GM23338 (cell line): ENCODE measurements around the gene PGAP6. TPM values are rescaled to one million over a fixed set of nuclear protein-coding genes. Genes with fewer than 3 reads are reported as not detected.
"Not testable (repeated sequence)": the region's sequence is repeated elsewhere in the genome, so short reads cannot be mapped to it uniquely, and the experiment has no call there.

ENCODE experiments used
- ATAC-seq: fragments of 200-7000 bp; cut with Tn5 transposase; 3 replicates; pipeline ENCODE4 v1.9.1; 2020
- DNase-seq: peaks from one replicate; pipeline ENCODE4 v3.0.0-alpha.2; 2015; ENCODE audit warnings: low spot score
- H2AFZ ChIP-seq: fragments of 200-600 bp; sonication (generic); 2 replicates; pipeline ENCODE4 v1.8.0; 2016; ENCODE audit warnings: antibody characterized with exemption, mild to moderate bottlenecking, moderate library complexity
- H3F3A ChIP-seq: fragments of 200-600 bp; sonication (generic); replicated peaks from 2 replicates; pipeline ENCODE4 v1.8.0; 2017; ENCODE audit warnings: antibody characterized with exemption, mixed run types, low read depth
- H3K27ac ChIP-seq: fragments of 200-600 bp; sonication (generic); 2 replicates; pipeline ENCODE4 v1.6.1; 2016; ENCODE audit warnings: low read depth
- H3K27me3 ChIP-seq: fragments of 200-600 bp; sonication (generic); 2 replicates; pipeline ENCODE4 v1.8.0; 2016; ENCODE audit warnings: mild to moderate bottlenecking, mixed run types, moderate library complexity; ENCODE audit not compliant: insufficient read depth
- H3K36me3 ChIP-seq: fragments of 200-600 bp; sonication (generic); 2 replicates; pipeline ENCODE4 v1.8.0; 2016; ENCODE audit warnings: mild to moderate bottlenecking; ENCODE audit not compliant: insufficient read depth
- H3K4me1 ChIP-seq: fragments of 200-600 bp; sonication (generic); 2 replicates; pipeline ENCODE4 v1.8.0; 2016; ENCODE audit warnings: mild to moderate bottlenecking, moderate library complexity; ENCODE audit not compliant: insufficient read depth
- H3K4me2 ChIP-seq: fragments of 200-600 bp; sonication (generic); 2 replicates; pipeline ENCODE4 v1.7.1; 2017; ENCODE audit warnings: mixed run types
- H3K4me3 ChIP-seq: fragments of 200-600 bp; sonication (generic); 2 replicates; pipeline ENCODE4 v1.6.1; 2016; ENCODE audit warnings: mixed run types
- H3K79me2 ChIP-seq: fragments of 200-600 bp; sonication (generic); replicated peaks from 2 replicates; pipeline ENCODE4 v1.8.0; 2017; ENCODE audit warnings: mild to moderate bottlenecking; ENCODE audit not compliant: insufficient read depth
- H3K9me2 ChIP-seq: fragments of 200-600 bp; sonication (generic); 2 replicates; pipeline ENCODE4 v1.8.0; 2017; ENCODE audit not compliant: insufficient read depth
- H4K20me1 ChIP-seq: fragments of 200-600 bp; sonication (generic); replicated peaks from 2 replicates; pipeline ENCODE4 v1.8.0; 2017; ENCODE audit warnings: mild to moderate bottlenecking; ENCODE audit not compliant: insufficient read depth
- H3K27ac Mint-ChIP-seq: 2 replicates; pipeline ENCODE4 v1.8.0; 2020; ENCODE audit warnings: inconsistent platforms, mild to moderate bottlenecking, moderate library complexity, mixed read lengths
- H3K27me3 Mint-ChIP-seq: 3 replicates; pipeline ENCODE4 v1.8.0; 2022; ENCODE audit warnings: low read depth, mild to moderate bottlenecking, moderate library complexity, mixed read lengths, inconsistent platforms; ENCODE audit not compliant: insufficient read depth, poor library complexity
- H3K36me3 Mint-ChIP-seq: 3 replicates; pipeline ENCODE4 v1.8.0; 2021; ENCODE audit warnings: low read depth, mild to moderate bottlenecking, inconsistent platforms, moderate library complexity, mixed read lengths
- H3K4me1 Mint-ChIP-seq: 3 replicates; pipeline ENCODE4 v1.8.0; 2020; ENCODE audit warnings: mild to moderate bottlenecking, inconsistent platforms, mixed read lengths
- H3K4me3 Mint-ChIP-seq: 3 replicates; pipeline ENCODE4 v1.8.0; 2021; ENCODE audit warnings: moderate library complexity, mild to moderate bottlenecking, inconsistent platforms, mixed read lengths
- H3K9me3 Mint-ChIP-seq: 3 replicates; pipeline ENCODE4 v1.8.0; 2020; ENCODE audit warnings: moderate library complexity, mild to moderate bottlenecking, inconsistent platforms, mixed read lengths
- EZH2phosphoT487 ChIP-seq: fragments of 200-600 bp; sonication (generic); IDR thresholded peaks from one replicate; pipeline ENCODE4 v1.8.1; 2018; ENCODE audit warnings: antibody characterized with exemption; ENCODE audit not compliant: unreplicated experiment
- polyA plus RNA-seq: library from polyadenylated mRNA; unstranded; fragments of >200 nt; fragmentation: Nextera tagmentation; extraction: Ambion mirVana; gene quantifications from 2 replicates; pipeline ENCODE4 v1.2.1, GENCODE V29; 2016
- total RNA-seq: library from RNA; depleted of rRNA; stranded (reverse); fragments of >200 nt; shearing (Covaris generic); gene quantifications from 2 replicates; pipeline ENCODE4 v1.2.3, GENCODE V29; 2014
- TF ChIP-seq, protein P1 (sequence below): fragments of 250-450 bp; sonication (Bioruptor Pico); IDR thresholded peaks from 2 replicates; pipeline ENCODE4 v1.5.0; 2020; ENCODE audit warnings: mild to moderate bottlenecking, moderate library complexity
- TF ChIP-seq, protein P2 (sequence below): IDR thresholded peaks from one replicate; pipeline ENCODE4 v1.6.1; 2018; ENCODE audit warnings: antibody characterized with exemption; ENCODE audit not compliant: unreplicated experiment

Gene PGAP6
- total and polyA plus RNA-seq, 2 experiments from 2014 or later = 25.1 to 112 TPM

DNA sequence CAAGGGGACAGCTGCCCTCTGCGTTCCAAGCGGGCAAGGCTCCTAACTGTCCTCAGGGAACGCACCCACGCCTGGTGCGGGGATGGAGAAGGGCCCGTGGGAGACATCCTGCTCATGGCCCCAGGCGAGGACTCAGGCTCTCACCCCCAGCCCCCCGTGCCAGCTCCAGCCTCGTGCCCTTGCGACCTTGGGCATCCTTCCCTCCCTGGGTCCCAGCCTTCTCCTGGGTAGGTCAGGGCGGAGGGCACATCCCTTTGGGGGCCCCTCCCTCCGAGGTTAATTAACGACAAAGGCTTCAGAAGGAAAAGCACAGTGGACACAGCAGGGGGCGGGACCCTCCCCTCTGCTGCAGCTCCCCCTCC, 3.0 kb downstream of the PGAP6 start:
- peaks cover 19% of the 10 kb centered on the region for H3F3A ChIP-seq
- no peak overlapping the region for H3K27ac ChIP-seq
- ATAC-seq (no peak), DNase-seq (no peak)
- peak overlapping the region; percentile 90; the same call in 1 of the 2 replicates for H3K4me2 ChIP-seq
- H3K4me1 Mint-ChIP-seq = peaks cover 20% of the 10 kb centered on the region
- H3K36me3 ChIP-seq = peaks cover 3% of the 10 kb centered on the region; the same call in 1 of the 2 replicates
- peaks cover 10% of the 10 kb centered on the region; the same call in 2 of the 3 replicates for H3K36me3 Mint-ChIP-seq
- peaks cover 18% of the 10 kb centered on the region for H3K27me3 Mint-ChIP-seq
- H3K4me3 ChIP-seq = peak overlapping the region; percentile 95; the same call in 1 of the 2 replicates
- no peak for TF ChIP-seq EZH2phosphoT487
- TF ChIP-seq, protein P1, sequence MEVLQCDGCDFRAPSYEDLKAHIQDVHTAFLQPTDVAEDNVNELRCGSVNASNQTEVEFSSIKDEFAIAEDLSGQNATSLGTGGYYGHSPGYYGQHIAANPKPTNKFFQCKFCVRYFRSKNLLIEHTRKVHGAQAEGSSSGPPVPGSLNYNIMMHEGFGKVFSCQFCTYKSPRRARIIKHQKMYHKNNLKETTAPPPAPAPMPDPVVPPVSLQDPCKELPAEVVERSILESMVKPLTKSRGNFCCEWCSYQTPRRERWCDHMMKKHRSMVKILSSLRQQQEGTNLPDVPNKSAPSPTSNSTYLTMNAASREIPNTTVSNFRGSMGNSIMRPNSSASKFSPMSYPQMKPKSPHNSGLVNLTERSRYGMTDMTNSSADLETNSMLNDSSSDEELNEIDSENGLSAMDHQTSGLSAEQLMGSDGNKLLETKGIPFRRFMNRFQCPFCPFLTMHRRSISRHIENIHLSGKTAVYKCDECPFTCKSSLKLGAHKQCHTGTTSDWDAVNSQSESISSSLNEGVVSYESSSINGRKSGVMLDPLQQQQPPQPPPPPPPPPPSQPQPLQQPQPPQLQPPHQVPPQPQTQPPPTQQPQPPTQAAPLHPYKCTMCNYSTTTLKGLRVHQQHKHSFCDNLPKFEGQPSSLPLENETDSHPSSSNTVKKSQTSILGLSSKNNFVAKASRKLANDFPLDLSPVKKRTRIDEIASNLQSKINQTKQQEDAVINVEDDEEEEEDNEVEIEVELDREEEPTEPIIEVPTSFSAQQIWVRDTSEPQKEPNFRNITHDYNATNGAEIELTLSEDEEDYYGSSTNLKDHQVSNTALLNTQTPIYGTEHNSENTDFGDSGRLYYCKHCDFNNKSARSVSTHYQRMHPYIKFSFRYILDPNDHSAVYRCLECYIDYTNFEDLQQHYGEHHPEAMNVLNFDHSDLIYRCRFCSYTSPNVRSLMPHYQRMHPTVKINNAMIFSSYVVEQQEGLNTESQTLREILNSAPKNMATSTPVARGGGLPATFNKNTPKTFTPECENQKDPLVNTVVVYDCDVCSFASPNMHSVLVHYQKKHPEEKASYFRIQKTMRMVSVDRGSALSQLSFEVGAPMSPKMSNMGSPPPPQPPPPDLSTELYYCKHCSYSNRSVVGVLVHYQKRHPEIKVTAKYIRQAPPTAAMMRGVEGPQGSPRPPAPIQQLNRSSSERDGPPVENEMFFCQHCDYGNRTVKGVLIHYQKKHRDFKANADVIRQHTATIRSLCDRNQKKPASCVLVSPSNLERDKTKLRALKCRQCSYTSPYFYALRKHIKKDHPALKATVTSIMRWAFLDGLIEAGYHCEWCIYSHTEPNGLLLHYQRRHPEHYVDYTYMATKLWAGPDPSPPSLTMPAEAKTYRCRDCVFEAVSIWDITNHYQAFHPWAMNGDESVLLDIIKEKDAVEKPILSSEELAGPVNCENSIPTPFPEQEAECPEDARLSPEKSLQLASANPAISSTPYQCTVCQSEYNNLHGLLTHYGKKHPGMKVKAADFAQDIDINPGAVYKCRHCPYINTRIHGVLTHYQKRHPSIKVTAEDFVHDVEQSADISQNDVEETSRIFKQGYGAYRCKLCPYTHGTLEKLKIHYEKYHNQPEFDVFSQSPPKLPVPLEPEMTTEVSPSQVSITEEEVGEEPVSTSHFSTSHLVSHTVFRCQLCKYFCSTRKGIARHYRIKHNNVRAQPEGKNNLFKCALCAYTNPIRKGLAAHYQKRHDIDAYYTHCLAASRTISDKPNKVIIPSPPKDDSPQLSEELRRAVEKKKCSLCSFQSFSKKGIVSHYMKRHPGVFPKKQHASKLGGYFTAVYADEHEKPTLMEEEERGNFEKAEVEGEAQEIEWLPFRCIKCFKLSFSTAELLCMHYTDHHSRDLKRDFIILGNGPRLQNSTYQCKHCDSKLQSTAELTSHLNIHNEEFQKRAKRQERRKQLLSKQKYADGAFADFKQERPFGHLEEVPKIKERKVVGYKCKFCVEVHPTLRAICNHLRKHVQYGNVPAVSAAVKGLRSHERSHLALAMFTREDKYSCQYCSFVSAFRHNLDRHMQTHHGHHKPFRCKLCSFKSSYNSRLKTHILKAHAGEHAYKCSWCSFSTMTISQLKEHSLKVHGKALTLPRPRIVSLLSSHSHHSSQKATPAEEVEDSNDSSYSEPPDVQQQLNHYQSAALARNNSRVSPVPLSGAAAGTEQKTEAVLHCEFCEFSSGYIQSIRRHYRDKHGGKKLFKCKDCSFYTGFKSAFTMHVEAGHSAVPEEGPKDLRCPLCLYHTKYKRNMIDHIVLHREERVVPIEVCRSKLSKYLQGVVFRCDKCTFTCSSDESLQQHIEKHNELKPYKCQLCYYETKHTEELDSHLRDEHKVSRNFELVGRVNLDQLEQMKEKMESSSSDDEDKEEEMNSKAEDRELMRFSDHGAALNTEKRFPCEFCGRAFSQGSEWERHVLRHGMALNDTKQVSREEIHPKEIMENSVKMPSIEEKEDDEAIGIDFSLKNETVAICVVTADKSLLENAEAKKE (CRISPR knock-in tag) = no peak
- TF ChIP-seq, protein P2, sequence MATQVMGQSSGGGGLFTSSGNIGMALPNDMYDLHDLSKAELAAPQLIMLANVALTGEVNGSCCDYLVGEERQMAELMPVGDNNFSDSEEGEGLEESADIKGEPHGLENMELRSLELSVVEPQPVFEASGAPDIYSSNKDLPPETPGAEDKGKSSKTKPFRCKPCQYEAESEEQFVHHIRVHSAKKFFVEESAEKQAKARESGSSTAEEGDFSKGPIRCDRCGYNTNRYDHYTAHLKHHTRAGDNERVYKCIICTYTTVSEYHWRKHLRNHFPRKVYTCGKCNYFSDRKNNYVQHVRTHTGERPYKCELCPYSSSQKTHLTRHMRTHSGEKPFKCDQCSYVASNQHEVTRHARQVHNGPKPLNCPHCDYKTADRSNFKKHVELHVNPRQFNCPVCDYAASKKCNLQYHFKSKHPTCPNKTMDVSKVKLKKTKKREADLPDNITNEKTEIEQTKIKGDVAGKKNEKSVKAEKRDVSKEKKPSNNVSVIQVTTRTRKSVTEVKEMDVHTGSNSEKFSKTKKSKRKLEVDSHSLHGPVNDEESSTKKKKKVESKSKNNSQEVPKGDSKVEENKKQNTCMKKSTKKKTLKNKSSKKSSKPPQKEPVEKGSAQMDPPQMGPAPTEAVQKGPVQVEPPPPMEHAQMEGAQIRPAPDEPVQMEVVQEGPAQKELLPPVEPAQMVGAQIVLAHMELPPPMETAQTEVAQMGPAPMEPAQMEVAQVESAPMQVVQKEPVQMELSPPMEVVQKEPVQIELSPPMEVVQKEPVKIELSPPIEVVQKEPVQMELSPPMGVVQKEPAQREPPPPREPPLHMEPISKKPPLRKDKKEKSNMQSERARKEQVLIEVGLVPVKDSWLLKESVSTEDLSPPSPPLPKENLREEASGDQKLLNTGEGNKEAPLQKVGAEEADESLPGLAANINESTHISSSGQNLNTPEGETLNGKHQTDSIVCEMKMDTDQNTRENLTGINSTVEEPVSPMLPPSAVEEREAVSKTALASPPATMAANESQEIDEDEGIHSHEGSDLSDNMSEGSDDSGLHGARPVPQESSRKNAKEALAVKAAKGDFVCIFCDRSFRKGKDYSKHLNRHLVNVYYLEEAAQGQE = no peak
- H3K79me2 ChIP-seq = peaks cover 29% of the 10 kb centered on the region
- no peak overlapping the region for H3K27ac Mint-ChIP-seq
- H3K9me2 ChIP-seq = no peaks in the 10 kb centered on the region
- peaks cover 14% of the 10 kb centered on the region for H3K4me1 ChIP-seq
- no peaks in the 10 kb centered on the region; the same call in 2 of the 3 replicates for H3K9me3 Mint-ChIP-seq
- H4K20me1 ChIP-seq = peaks cover 5% of the 10 kb centered on the region
- no peak overlapping the region for H2AFZ ChIP-seq
- peak overlapping the region; percentile 45; the same call in 2 of the 3 replicates for H3K4me3 Mint-ChIP-seq
- no peaks in the 10 kb centered on the region for H3K27me3 ChIP-seq

- DNase-seq, H3K4me2 ChIP-seq, H3K4me3 Mint-ChIP-seq, H3K27ac ChIP-seq, ATAC-seq, H3K36me3 ChIP-seq, H4K20me1 ChIP-seq, H3K27ac Mint-ChIP-seq, H3K27me3 ChIP-seq, H3K9me2 ChIP-seq, H2AFZ ChIP-seq, H3K9me3 Mint-ChIP-seq: not testable (repeated sequence)
- peaks cover 14% of the 10 kb centered on the region for H3F3A ChIP-seq
- Mint-ChIP-seq H3K36me3 (peaks cover 14% of the 10 kb centered on the region), H3K27me3 (peaks cover 14% of the 10 kb centered on the region), H3K4me1 (peaks cover 15% of the 10 kb centered on the region)
- H3K4me3 ChIP-seq = peak overlapping the region; percentile 95; the same call in 1 of the 2 replicates
- H3K4me1 ChIP-seq = peaks cover 12% of the 10 kb centered on the region
- peaks cover 29% of the 10 kb centered on the region for H3K79me2 ChIP-seq
Measured at GRCh38 chr16:378113-378820, 3.5 kb downstream of the PGAP6 start.
